HEK293 (cell line): Measurements from ENCODE around the gene ANKRD33B.

ENCODE experiments used
- CTCF ChIA-PET: fragments of 350-600 bp; formaldehyde crosslinking; extraction: SDS; loops from one replicate; lab custom pipeline; 2021; ENCODE audit warnings: antibody characterized with exemption; lab: Yijun Ruan, JAX
- POLR2A ChIA-PET: fragments of 300-600 bp; formaldehyde crosslinking; extraction: SDS; loops from one replicate; lab custom pipeline; 2020; ENCODE audit warnings: antibody characterized with exemption, inconsistent platforms; lab: Yijun Ruan, JAX
- H3K27ac ChIP-seq: fragments of 200-500 bp; sonication (Bioruptor generic); 2 replicates; pipeline ENCODE4 v1.5.1; 2014; ENCODE audit warnings: low read depth, low read length, control low read depth, inconsistent platforms; ENCODE audit errors: extremely low read depth
- H3K36me3 ChIP-seq, 2 experiments: fragments of 200-500 bp in 1 of 2; sonication (Bioruptor generic) in 1 of 2; 1 replicate in 1 of 2; 2 replicates in 1 of 2; pipeline ENCODE4 v1.5.1; 2014 to 2017; ENCODE audit warnings: inconsistent platforms in 2 of 2, low read length in 2 of 2; ENCODE audit not compliant: control insufficient read depth in 2 of 2, insufficient read depth in 1 of 2
- H3K4me1 ChIP-seq: fragments of 200-500 bp; sonication (Bioruptor generic); 2 replicates; pipeline ENCODE4 v1.5.1; 2014; ENCODE audit warnings: mild to moderate bottlenecking, low read length, inconsistent platforms; ENCODE audit not compliant: control insufficient read depth, insufficient read depth
- H3K4me3 ChIP-seq: 2 replicates; pipeline ENCODE4 v1.5.1; 2011; ENCODE audit warnings: low read depth, mild to moderate bottlenecking, control low read depth, low read length, moderate library complexity
- H3K9me3 ChIP-seq: fragments of 200-500 bp; sonication (Bioruptor generic); 2 replicates; pipeline ENCODE4 v1.5.1; 2014; ENCODE audit warnings: low read depth, low read length, inconsistent platforms; ENCODE audit not compliant: control insufficient read depth, insufficient read depth
- IKZF3 ChIP-seq: fragments of 450-650 bp; IDR thresholded peaks from 2 replicates; pipeline ENCODE4 v1.5.0; 2018; ENCODE audit warnings: missing biosample characterization, mild to moderate bottlenecking, missing genetic modification characterization, moderate library complexity
- KLF16 ChIP-seq: fragments of 450-650 bp; formaldehyde crosslinking; IDR thresholded peaks from 2 replicates; pipeline ENCODE4 v1.5.1; 2017; ENCODE audit warnings: missing biosample characterization, missing genetic modification characterization
- KLF8 ChIP-seq: fragments of 450-650 bp; formaldehyde crosslinking; IDR thresholded peaks from 2 replicates; pipeline ENCODE4 v1.5.1; 2016; ENCODE audit warnings: missing biosample characterization, missing genetic modification characterization
- PRDM1 ChIP-seq: fragments of 450-650 bp; formaldehyde crosslinking; IDR thresholded peaks from 2 replicates; pipeline ENCODE4; 2016; ENCODE audit warnings: missing biosample characterization, missing genetic modification characterization
- PRDM2 ChIP-seq: fragments of 450-650 bp; formaldehyde crosslinking; IDR thresholded peaks from 2 replicates; pipeline ENCODE4 v1.5.1; 2016; ENCODE audit warnings: missing biosample characterization, missing genetic modification characterization, borderline replicate concordance
- REST ChIP-seq: fragments of 450-650 bp; formaldehyde crosslinking; IDR thresholded peaks from 2 replicates; pipeline ENCODE4 v1.5.1; 2016; ENCODE audit warnings: missing biosample characterization, missing genetic modification characterization
- SCRT1 ChIP-seq: fragments of 450-650 bp; formaldehyde crosslinking; IDR thresholded peaks from 2 replicates; pipeline ENCODE4 v1.5.1; 2016; ENCODE audit warnings: missing biosample characterization, missing genetic modification characterization, borderline replicate concordance
- ZNF248 ChIP-seq: fragments of 450-650 bp; formaldehyde crosslinking; IDR thresholded peaks from 2 replicates; pipeline ENCODE4 v1.5.1; 2017; ENCODE audit warnings: missing biosample characterization, missing genetic modification characterization
- ZNF26 ChIP-seq: fragments of 450-650 bp; formaldehyde crosslinking; IDR thresholded peaks from 2 replicates; pipeline ENCODE4 v1.5.1; 2016; ENCODE audit warnings: missing biosample characterization, missing genetic modification characterization
- ZNF404 ChIP-seq: fragments of 450-650 bp; formaldehyde crosslinking; IDR thresholded peaks from 2 replicates; pipeline ENCODE4 v1.5.1; 2017; ENCODE audit warnings: missing biosample characterization, missing genetic modification characterization
- ZNF629 ChIP-seq: fragments of 450-650 bp; formaldehyde crosslinking; IDR thresholded peaks from 2 replicates; pipeline ENCODE4 v1.5.1; 2017; ENCODE audit warnings: missing biosample characterization, missing genetic modification characterization
- ZNF660 ChIP-seq: fragments of 450-650 bp; IDR thresholded peaks from 2 replicates; pipeline ENCODE4 v1.5.1; 2018; ENCODE audit warnings: missing biosample characterization, mild to moderate bottlenecking, missing genetic modification characterization
- ZNF664 ChIP-seq: fragments of 450-650 bp; formaldehyde crosslinking; IDR thresholded peaks from 2 replicates; pipeline ENCODE4 v1.5.1; 2016; ENCODE audit warnings: missing biosample characterization, missing genetic modification characterization
- ZNF777 ChIP-seq: fragments of 450-650 bp; formaldehyde crosslinking; IDR thresholded peaks from 2 replicates; pipeline ENCODE4 v1.5.1; 2017; ENCODE audit warnings: missing biosample characterization, missing genetic modification characterization, borderline replicate concordance
- ZNF785 ChIP-seq: fragments of 450-650 bp; formaldehyde crosslinking; IDR thresholded peaks from 2 replicates; pipeline ENCODE4 v1.5.1; 2016; ENCODE audit warnings: missing biosample characterization, missing genetic modification characterization
- ZNF791 ChIP-seq: fragments of 450-650 bp; formaldehyde crosslinking; IDR thresholded peaks from 2 replicates; pipeline ENCODE4 v1.5.1; 2016; ENCODE audit warnings: missing biosample characterization, missing genetic modification characterization
- ZSCAN4 ChIP-seq: fragments of 450-650 bp; formaldehyde crosslinking; IDR thresholded peaks from 2 replicates; pipeline ENCODE4 v1.5.1; 2017; ENCODE audit warnings: missing biosample characterization, missing genetic modification characterization

ANKRD33B gene

GRCh38 chr5:10588109-10588775 lies 24.4 kb downstream of the ANKRD33B start:
- TF ChIP-seq ZSCAN4 (tag by site-specific recombination) (no peak), ZNF660 (tag by site-specific recombination) (no peak), REST (tag by site-specific recombination) (no peak), KLF16 (tag by site-specific recombination) (no peak), KLF8 (tag by site-specific recombination) (no peak), ZNF248 (tag by site-specific recombination) (no peak), ZNF791 (no peak), ZNF404 (tag by site-specific recombination) (no peak), IKZF3 (tag by site-specific recombination) (0 out of 2 replicates have a peak, but pooled peaks have one; percentile 20), PRDM1 (tag by site-specific recombination) (peak; percentile 57), ZNF26 (tag by site-specific recombination) (no peak), SCRT1 (tag by site-specific recombination) (no peak), ZNF777 (tag by site-specific recombination) (no peak), ZNF785 (tag by site-specific recombination) (no peak), ZNF629 (tag by site-specific recombination) (no peak)
- TF ChIP-seq, all 188 proteins: peak for 2
- H3K9me3 ChIP-seq, result no peaks in the 10 kb centered on the region
- H3K27ac ChIP-seq, result no peak overlapping the region
- H3K4me1 ChIP-seq, result peaks cover 23% of the 10 kb centered on the region
- no peak overlapping the region for H3K4me3 ChIP-seq
- CTCF ChIA-PET, result interaction anchor here (0.6 to 1.0 kb wide), 2 partner anchors 101 to 162 kb away, joined by 5 to 6 read pairs; no protein-coding TSS in a partner anchor
- H3K36me3 ChIP-seq, result no peaks in the 10 kb centered on the region
- POLR2A ChIA-PET, result no interaction called here

- Histone ChIP-seq H3K27ac (no peak overlapping the region), H3K9me3 (no peaks in the 10 kb centered on the region), H3K36me3 (no peaks in the 10 kb centered on the region), H3K4me1 (peaks cover 17% of the 10 kb centered on the region), H3K4me3 (no peak overlapping the region)
- ChIA-PET POLR2A (no interaction called here), CTCF (interaction anchor here (1.0 kb wide), 1 partner anchor 100 kb away, joined by 5 read pairs; no protein-coding TSS in a partner anchor)
- TF ChIP-seq PRDM2 (tag by site-specific recombination) (no peak), ZNF664 (tag by site-specific recombination) (peak; percentile 50; the same call in 1 of the 2 replicates)
Measured at GRCh38 chr5:10588779-10589447, 25.0 kb downstream of the ANKRD33B start.
